Measurements from ENCODE around the gene MRPL2. TPM values are rescaled to one million over a fixed set of nuclear protein-coding genes. Genes with fewer than 3 reads are reported as not detected.
"Not testable (repeated sequence)": the region's sequence is repeated elsewhere in the genome, so short reads cannot be mapped to it uniquely, and the experiment has no call there.

MRPL2 gene
- total RNA-seq, 4 donors from 2014 or later: 19.0 to 37.9 (median 27.3) TPM

DNA sequence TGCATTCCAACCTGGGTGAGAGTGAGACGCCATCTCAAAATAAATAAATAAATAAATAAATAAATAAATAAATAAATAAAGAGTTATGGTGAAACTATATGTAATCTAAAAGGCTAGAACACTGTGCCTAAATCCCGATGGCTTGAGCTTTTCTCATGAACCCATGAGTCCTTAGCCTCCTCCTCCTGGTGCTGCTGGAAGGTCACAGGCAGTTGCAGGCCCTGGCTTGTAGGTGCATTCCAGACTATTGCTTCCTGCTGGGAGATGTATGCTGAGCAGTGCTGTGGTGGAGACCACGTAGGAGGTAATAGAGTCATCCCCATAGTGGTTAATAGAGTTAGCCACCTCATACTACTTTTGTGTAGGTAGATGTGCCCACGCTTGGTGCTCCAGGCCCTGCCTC is 29.4 kb upstream of the MRPL2 start:
- no peak overlapping the region for H3K4me3 ChIP-seq (ENCODE audit: low read depth, poor library complexity, severe bottlenecking)
- no peak for TF ChIP-seq POLR2A (IDR thresholded peaks at IDR 0.05)
- no peak for TF ChIP-seq CTCF (IDR thresholded peaks at IDR 0.05)
- intact Hi-C loops (cut with DNase I; ENCODE audit: low total_unique reads): no loop called here
- WGBS, 2 donors: 55 to 58% methylated on average over 4 of the region's 4 CpGs
- peak in 1 of 2 donors; percentile 46 for DNase-seq (ENCODE audit: low spot score in 2 of 2)

- no peak for DNase-seq (ENCODE audit: low spot score in 2 of 2)
- WGBS, 2 donors: 61 to 64% methylated on average over 8 of the region's 8 CpGs
- TF ChIP-seq POLR2A (IDR thresholded peaks at IDR 0.05) (no peak), CTCF (IDR thresholded peaks at IDR 0.05) (no peak)
- no peak overlapping the region for H3K4me3 ChIP-seq (ENCODE audit: low read depth, poor library complexity, severe bottlenecking)
- intact Hi-C loops (cut with DNase I; ENCODE audit: low total_unique reads): no loop called here
These were observed 26.9 kb upstream of the MRPL2 start for GRCh38 chr6:43086022-43086658.

- WGBS, 2 donors: 46 to 54% methylated on average over 13 of the region's 13 CpGs
- no peak overlapping the region for H3K4me3 ChIP-seq (ENCODE audit: low read depth, poor library complexity, severe bottlenecking)
- intact Hi-C loops (cut with DNase I; ENCODE audit: low total_unique reads): no loop called here
- no peak for DNase-seq (ENCODE audit: low spot score in 2 of 2)
- TF ChIP-seq POLR2A (IDR thresholded peaks at IDR 0.05) (no peak), CTCF (IDR thresholded peaks at IDR 0.05) (no peak)
These were observed 23.8 kb upstream of the MRPL2 start for GRCh38 chr6:43082806-43083655.

DNA sequence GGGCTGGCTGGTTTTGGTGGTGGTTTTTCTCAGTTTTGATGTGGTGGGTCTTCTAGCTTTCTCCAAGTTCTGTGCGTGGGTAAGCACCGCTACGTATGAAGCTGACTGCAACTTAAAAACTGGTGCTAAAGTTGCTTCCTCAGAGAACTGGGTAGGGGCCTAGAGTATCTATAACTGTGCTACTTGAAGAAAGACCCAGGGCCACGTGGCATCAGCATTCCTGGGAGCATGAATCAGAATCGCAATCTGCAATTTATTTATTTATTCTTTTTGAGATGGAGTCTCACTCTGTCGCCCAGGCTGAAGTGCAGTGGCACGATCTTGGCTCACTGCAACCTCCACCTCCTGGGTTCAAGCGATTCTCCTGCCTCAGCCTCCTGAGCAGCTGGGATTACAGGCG is 22.7 kb upstream of the MRPL2 start:
- intact Hi-C loops (cut with DNase I; ENCODE audit: low total_unique reads): not testable (repeated sequence)
- 81 to 83% methylated on average over 9 of the region's 9 CpGs for WGBS, 2 donors

GRCh38 chr6:43081043-43081442 is 21.8 kb upstream of the MRPL2 start:
- no peak overlapping the region for H3K4me3 ChIP-seq (ENCODE audit: low read depth, poor library complexity, severe bottlenecking)
- WGBS, 2 donors: 89 to 94% methylated on average over 4 of the region's 4 CpGs
- no peak for DNase-seq (ENCODE audit: low spot score in 2 of 2)
- intact Hi-C loops (cut with DNase I; ENCODE audit: low total_unique reads): no loop called here
- TF ChIP-seq CTCF (IDR thresholded peaks at IDR 0.05) (no peak), POLR2A (IDR thresholded peaks at IDR 0.05) (no peak)

More for the DNA sequence above, 22.7 kb upstream of the MRPL2 start:
- H3K4me3 ChIP-seq (ENCODE audit: low read depth, poor library complexity, severe bottlenecking); DNase-seq (ENCODE audit: low spot score in 2 of 2): not testable (repeated sequence)

GRCh38 chr6:43078691-43079090 is 19.5 kb upstream of the MRPL2 start:
- DNase-seq (ENCODE audit: low spot score in 2 of 2): no peak
- no peak for TF ChIP-seq POLR2A (IDR thresholded peaks at IDR 0.05)
- intact Hi-C loops (cut with DNase I; ENCODE audit: low total_unique reads): no loop called here
- no peak overlapping the region for H3K4me3 ChIP-seq (ENCODE audit: low read depth, poor library complexity, severe bottlenecking)
- 74 to 89% methylated on average over 2 of the region's 2 CpGs for WGBS, 2 donors
